ENCODE results near the gene XYLT2. TPM values are rescaled to one million over a fixed set of nuclear protein-coding genes. Genes with fewer than 3 reads are reported as not detected.
"Not testable (repeated sequence)": the region's sequence is repeated elsewhere in the genome, so short reads cannot be mapped to it uniquely, and the experiment has no call there.

XYLT2 gene
- total RNA-seq, 1 donor from 2014 or later: 13.0 TPM

DNA sequence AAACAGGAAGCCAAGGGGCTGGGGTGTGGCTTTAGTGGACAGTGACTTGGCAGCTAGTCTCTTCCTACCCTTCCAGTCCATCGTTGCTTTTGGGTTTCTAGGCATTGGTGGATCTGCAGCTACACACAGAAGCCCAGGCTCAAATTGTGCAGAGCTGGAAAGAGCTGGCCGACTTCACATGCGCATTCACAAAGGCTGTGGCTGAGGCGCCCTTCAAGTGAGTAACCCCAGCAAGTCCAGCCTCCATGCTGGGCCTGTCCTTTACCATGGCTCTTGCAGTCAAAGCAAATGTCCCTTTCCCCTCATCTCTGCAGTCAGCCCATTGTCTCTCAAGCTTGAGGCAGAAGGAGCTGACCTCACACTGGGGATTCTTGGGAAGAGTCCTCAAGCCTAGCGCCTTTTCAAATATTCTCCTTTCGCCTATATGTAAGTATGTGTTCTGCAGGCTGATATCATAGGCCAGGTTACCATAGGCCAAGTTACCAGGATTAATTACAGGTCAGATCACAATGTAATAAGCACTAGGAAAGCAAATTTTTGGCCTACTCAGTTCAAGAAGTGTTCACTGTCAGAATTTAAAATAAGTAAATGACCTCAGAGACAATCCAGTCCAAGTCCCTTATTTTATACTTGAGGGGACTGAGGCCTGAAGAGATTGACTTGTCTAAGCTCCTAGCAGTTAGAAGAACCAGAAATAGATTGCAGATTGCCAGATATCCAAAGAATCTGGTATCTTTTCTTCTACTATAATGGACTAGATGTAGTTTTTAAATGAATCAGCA lies 33.6 kb downstream of the XYLT2 start:
- ATAC-seq (ENCODE audit: poor library complexity) (no peak), DNase-seq (no peak)
- intact Hi-C loops (cut with DNase I): no loop called here

DNA sequence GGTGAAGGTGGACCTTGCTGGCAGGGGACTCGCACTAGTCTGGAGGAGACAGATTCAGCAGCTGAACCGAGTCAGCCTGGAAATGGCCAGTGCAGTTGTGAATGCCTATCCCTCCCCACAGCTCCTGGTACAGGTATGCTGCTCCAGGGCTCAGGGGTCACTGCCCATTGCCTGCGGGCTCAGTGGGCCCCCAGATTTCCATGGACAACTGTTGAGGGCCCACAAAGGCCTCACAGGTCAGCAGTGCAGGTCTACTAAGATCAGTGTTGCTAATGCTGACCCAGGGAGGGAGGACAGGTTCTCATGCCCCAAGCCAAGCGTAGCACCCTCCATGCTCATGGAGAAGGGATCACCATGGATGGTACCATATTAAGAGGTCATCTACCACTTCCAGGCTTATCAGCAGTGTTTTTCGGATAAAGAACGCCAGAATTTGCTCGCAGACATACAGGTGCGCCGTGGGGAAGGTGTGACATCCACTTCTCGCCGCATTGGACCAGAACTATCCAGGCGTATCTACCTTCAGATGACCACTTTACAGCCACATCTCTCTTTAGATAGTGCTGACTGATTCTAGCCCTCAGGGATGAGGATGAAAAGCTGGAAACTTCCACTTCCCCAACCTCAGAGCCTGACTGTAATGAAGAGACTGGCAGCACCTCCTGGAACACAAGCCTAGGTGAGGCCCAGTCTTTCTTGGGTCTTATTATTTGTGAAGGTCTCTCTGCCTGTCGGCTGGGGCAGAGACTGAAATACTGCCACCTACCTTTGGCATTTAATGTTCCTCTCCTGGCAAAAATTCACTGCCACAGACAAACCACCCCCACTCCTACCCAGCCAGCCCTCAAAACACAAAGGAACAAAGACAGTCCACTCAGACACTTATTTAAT lies 34.7 kb downstream of the XYLT2 start:
- DNase-seq (no peak), ATAC-seq (ENCODE audit: poor library complexity) (peak; percentile 21)
- intact Hi-C loops (cut with DNase I): no loop called here

DNA sequence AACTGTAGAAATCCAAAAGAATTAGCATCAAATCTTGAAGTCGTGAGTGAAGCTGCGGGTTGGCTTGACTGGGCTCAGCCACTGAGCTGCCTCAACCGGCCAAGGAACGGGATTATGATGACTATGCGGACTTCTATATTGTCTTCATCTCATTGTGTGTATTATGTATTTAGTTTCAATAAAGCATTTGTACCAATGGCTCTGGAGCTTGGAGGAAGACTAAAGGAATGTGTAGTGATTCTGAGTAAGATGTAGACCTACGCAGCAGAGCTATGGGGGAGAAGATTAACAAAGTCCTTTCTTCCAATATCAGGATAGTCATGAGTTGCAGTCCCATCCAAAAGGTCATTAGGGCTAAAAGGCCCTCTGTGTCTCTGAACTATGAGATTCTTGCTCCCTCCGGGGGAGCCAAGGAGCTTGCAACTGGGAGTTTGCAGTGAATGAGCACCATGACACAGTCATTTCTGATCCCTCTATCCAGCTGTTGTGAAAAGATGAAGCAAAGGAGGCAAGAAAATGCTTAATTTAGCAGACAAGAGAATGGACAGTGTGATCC lies 35.4 kb downstream of the XYLT2 start:
- intact Hi-C loops (cut with DNase I): no loop called here
- no peak for DNase-seq
- no peak for ATAC-seq (ENCODE audit: poor library complexity)

DNA sequence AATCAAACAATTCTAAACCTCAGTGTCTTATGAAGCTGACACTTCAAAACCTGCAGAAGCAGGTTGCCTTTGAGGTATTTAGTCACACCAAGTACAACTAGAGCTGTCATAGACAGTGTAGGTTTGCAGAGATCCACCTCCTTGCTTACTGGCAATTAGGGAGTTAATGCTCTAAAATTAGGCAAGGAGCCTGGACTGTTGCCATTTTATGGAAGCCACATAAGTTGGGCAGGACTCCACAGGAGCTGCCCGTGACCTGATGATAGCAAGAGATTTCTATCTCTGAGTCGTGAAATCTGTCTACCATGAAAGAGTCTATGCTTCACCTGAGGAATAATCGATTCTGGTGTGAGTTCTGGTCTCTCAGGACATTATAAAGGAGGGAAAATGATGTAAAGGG lies 36.0 kb downstream of the XYLT2 start:
- DNase-seq (no peak), ATAC-seq (ENCODE audit: poor library complexity) (peak; percentile 26)
- intact Hi-C loops (cut with DNase I): no loop called here

DNA sequence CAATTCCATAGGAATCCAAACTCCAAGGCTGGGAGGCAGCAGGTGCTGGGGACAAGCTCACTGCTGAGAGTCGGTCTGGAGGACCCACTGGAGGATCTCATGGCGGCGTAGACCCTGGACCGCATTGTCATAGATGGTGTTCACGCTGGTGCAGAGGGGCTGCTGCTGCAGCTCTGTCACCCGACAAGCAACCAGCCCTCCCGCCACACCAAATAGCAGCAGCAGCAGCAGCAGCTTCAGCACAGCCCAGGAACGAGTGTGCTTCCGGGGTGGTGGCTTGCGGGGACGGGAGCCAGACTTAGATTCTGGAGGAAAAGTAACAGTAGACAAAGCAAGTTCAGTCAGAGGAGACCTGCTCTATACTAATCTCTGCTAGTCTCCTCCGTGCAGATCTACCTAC lies 37.0 kb downstream of the XYLT2 start:
- intact Hi-C loops (cut with DNase I): no loop called here
- no peak for ATAC-seq (ENCODE audit: poor library complexity)
- DNase-seq: no peak

DNA sequence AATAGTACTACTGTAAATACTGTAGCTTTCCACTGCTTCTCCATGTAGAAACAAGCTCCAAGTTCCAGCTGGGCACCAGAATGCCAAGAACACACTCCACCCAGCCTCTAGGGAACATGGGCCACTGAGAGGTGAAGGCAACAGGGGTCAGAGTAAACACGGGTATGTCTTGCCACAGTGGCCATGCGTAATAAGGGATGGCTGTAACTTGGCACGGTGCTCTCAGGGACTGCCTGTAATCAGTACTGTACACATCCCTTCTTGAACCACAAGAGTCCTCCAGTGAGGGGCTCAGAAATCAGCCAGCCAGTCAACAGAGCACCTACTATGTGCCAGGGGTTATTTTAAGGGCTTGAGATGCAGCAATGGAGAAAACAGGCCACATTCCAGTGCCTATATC lies 40.6 kb downstream of the XYLT2 start:
- intact Hi-C loops (cut with DNase I): no loop called here
- ATAC-seq (ENCODE audit: poor library complexity): no peak

DNA sequence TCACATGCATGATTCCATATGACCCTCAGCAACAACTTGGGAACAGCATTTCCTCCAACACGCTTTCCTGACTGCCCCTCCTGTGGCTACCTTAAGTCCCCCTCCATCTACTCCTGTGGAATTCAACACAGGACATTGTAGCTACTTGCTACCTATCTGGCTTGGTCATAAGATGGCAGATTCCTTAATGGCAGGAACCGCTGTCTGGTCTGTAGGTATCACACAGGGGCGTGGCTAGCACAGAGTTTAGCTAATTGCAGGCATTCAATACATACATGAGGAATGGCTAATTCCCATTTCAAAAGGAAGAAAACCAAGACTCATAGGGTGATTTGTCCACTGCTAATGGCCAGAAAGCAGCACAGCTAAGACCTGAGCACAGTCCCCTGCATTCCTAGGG lies 42.8 kb downstream of the XYLT2 start:
- intact Hi-C loops (cut with DNase I): no loop called here

More for the DNA sequence above, 40.6 kb downstream of the XYLT2 start:
- DNase-seq: no peak

DNA sequence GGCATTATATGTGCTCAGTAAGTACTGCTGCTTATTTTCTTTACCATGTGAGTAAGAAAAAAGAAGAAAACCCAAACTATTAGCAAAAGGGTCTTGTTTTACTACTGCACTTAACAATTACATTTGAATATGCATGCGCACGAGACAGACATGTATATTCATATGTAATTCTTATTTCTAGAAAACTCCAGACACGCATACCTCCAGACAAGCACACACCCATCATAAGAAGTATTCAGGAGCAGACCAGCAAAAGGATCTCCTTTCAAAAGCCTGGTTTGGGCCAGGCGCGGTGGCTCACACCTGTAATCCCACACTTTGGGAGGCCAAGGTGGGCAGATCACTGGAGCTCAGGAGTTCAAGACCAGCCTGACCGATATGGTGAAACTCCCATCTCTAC lies 43.6 kb downstream of the XYLT2 start:
- DNase-seq: no peak
- intact Hi-C loops (cut with DNase I): no loop called here
- ATAC-seq (ENCODE audit: poor library complexity): no peak

More for the DNA sequence above, 42.8 kb downstream of the XYLT2 start:
- no peak for DNase-seq
- ATAC-seq (ENCODE audit: poor library complexity): no peak

DNA sequence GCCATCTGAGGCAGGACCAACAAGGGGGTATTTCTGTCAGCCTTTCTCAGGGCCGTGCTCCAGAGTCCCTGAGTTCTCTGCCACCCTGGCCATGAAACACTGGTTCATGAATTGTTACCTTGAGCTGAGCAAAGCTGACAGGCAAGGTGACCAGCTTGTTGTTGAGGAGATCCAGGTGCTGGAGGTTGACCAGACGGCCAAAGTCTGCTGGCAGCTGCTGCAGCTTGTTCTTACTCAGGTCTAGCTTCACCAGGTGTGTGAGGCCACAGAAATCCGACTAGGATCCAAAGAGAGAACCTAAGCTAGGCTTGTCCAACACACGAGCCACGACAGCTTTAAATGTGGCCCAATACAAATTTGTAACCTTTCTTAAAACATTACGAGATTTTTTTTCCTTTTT lies 46.7 kb downstream of the XYLT2 start:
- DNase-seq: no peak
- ATAC-seq (ENCODE audit: poor library complexity): no peak
- intact Hi-C loops (cut with DNase I): no loop called here

DNA sequence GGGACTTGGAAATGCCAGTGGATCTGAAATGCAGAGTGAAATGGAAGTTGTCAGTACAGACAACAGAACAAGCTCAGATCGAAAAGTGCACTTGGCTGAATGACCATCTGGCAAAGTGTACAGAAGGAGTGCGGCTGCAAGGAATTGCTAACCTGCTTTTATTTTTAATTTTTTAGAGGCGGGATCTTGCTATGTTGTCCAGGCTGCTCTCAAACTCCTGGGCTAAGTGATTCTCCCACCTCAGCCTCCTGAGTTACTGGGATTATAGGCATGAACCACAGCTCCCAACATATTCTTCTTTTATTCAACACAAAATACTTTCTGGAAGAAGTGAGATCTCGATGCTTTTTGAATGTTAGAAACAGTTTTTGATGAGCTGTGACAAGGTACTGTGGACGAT lies 47.8 kb downstream of the XYLT2 start:
- ATAC-seq (ENCODE audit: poor library complexity) (no peak), DNase-seq (no peak)
- intact Hi-C loops (cut with DNase I): no loop called here

DNA sequence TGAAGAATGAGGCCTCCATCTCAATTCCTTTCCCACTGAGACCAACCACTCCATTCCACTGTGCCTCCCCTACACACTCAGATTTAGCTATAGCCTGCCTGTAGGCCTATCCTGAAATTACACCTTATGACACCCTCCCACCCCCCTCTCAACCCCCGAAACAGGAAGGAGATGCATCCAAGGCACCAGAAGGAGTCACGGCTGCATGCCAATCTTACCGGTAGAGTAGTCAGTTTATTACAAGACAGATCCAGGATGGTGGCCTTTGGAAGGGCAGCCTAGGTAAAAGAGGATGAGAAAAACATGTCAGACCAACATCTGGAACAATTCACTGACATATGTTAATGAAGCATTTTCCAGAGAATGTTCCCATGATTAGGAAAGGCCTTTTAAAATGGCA lies 48.8 kb downstream of the XYLT2 start:
- intact Hi-C loops (cut with DNase I): no loop called here
- DNase-seq (no peak), ATAC-seq (ENCODE audit: poor library complexity) (no peak)

DNA sequence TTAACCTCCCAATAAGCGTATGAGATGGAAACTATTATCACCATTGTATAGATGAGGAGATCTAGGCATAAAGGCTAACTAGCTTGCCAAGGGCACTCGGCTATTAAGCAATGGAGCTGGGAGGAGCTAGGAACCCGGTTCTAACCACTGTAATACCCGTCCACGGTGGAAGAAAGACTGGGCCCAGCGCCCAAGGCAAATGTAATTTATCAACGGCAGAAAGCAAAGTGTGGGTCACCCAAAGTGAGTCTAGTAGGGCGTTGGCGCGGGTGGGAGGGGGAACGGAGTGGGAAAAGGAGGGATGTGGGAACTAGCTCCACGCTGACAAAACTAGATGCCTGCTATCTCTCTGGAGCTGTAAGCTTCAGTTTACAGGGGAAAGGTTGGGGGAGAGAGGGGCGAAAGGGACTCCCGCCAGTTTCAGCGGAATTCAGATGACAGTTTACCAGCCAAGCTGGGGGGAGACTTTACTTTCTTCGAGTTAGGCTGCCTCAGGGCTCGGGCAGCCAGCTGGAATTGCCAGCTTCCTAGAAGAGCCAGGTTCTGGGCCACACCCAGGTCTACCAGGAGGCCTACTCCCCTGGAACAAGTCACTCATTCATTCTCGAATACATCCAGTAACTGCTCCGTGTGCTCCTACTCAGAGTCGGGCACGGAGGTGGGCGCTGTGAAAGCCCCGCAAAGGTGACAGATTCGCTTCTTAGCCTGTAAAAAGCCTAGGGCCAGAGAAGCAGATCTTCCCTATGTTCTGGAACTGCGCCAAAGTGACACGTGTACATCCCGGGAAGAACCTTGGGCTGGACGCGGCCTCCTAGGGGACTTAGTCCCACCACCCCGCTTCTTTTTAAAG lies 50.6 kb downstream of the XYLT2 start:
- ATAC-seq (ENCODE audit: poor library complexity): peak; percentile 35

DNA sequence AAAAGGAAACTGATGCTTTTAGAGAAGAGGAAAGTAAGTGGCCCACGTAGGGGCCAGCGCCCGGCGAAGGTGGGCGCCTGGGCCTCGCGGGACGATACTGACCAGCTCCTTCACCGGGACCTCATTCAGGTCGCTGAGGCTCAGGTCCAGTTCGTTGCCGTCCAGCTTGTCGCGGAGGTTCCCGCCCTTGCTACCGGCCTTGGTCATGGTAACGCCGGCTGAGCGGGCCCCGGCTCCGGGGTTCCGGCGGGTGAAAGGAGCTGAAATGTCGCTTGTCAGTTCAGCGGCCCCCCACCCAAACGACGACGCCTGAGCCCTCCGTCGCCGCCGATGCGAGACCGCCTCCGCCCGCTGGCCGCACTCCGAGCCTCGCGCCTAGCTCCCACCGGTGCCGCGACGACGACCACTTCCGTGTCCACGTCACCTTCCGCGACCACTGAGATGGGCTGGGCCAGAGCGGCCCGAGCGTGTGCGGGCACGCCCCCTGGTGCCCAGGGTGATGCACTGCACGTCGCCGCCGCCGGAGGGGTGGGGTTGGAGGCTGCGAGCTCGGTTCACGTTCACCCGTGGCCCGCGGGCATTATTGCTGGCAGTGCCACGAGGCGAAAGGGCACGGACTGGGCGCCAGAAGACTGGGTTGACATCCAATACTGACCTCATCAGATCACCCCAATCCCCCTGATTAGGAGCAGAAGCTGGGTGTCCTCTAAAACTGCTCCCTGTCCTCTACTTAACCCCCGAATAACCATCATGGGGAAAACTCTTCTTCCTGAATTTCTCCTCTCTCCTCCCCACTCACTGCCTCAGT lies 51.4 kb downstream of the XYLT2 start, which contains the start of gene LRRC59:
Gene LRRC59, minus strand, starts transcription at position 413 of the 808 bp plus-strand sequence. Its CDS starts 206 bp downstream, at position 207.
- DNase-seq (peak; percentile 95), ATAC-seq (ENCODE audit: poor library complexity) (peak; percentile 99)
- intact Hi-C loops (cut with DNase I): no loop called here

More for the DNA sequence above, 50.6 kb downstream of the XYLT2 start:
- peak; percentile 59 for DNase-seq
- intact Hi-C loops (cut with DNase I): no loop called here

DNA sequence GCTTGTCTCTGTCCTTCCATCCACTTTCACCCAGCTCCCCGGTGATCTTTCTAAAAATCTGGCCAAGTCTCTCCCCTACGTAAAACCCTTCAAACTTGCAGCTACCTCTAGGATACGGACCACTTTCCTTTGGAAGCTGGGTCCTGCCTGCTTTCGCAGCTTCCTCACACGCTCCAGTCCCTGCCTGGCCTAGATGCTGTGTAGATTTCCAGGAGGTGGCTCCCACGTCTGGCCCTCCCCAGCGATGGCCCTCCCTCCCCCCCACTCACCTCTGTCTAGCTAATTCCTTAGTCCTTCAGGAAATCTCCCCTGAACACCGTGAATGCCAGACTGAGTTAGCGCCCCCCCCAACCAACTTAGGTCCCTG lies 52.0 kb downstream of the XYLT2 start:
- ATAC-seq (ENCODE audit: poor library complexity) (no peak), DNase-seq (no peak)
- intact Hi-C loops (cut with DNase I): no loop called here

DNA sequence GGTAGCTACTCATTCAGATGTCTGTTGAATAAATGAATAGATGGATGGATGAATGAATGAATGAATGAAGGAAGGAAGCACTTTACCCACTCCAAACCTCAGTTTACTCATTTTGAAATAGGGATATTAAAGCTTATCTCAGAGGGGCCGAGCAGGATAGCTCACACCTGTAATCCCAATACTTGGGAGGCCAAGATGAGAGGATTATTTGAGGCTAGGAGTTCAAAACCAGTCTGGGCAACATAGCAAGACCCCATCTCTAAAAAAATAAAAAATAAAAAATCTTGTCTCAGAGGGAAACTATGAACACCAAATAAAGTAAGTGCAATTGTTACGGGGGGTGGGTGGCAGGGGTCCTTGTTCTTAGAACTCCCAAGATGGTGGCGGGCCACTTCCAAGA lies 52.7 kb downstream of the XYLT2 start:
- DNase-seq; intact Hi-C loops (cut with DNase I); ATAC-seq (ENCODE audit: poor library complexity): not testable (repeated sequence)

DNA sequence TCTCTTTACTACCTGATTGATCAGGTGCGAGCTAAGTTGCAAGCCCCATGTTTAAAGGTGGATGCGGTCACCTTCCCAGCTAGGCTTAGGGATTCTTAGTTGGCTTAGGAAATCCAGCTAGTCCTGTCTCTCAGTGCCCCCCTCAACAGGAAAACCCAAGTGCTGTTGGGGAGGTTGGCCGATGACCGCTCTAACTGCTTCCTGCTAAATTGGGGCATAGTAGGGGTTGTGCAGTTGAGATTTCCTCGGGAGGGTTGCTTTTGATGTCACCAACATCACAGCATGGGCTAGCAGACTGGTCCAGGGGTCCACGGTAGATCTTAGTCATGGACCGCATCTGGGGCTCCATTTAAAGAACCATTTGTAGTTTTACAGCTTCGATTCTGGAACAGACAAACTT lies 53.7 kb downstream of the XYLT2 start:
- DNase-seq; ATAC-seq (ENCODE audit: poor library complexity); intact Hi-C loops (cut with DNase I): not testable (repeated sequence)

DNA sequence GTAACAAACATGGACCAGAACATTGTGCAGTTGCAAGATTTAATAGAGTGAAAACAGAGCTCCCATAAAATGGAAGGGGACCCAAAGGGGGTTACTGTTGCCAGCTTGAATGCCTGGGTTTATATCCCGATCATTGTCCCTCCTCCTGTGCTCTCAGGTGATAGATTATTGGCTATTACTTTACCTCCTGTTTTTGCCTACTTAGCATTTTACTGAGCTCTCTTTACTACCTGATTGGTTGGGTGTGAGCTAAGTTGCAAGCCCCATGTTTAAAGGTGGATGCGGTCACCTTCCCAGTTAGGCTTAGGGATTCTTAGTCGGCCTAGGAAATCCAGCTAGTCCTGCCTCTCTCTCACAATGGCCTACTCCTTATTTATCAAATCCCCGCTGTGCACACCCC lies 59.4 kb downstream of the XYLT2 start:
- ATAC-seq (ENCODE audit: poor library complexity); DNase-seq; intact Hi-C loops (cut with DNase I): not testable (repeated sequence)

DNA sequence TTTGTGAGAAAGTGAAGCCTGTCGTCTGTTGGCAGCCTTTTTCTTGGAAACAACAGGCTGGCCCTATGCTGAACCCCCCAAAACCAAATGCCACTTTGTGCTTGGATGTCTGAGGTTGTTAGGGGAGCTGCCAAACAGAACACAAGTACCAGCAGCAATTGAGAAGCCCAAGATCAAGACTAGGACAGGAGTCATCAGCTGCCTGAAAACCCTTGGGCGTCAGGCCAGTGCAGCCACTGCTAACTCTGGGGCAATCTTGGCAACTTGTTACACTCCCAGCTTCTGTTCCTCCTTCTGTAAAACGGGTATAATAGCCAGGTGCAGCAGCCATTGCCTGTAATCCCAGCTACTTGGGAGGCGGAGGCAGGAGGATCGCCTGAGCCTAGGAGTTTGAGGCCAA lies 60.7 kb downstream of the XYLT2 start:
- DNase-seq (no peak), ATAC-seq (ENCODE audit: poor library complexity) (no peak)
- intact Hi-C loops (cut with DNase I): no loop called here
